ENCODE results near the gene PCCA.

PCCA gene

GRCh38 chr13:100128373-100128772, 39.5 kb downstream of the PCCA start:
- TF ChIP-seq ZNF8 (CRISPR knock-in tag; IDR thresholded peaks at IDR 0.05) (no peak), OSR1 (CRISPR knock-in tag; IDR thresholded peaks at IDR 0.05) (no peak), ISL1 (CRISPR knock-in tag; IDR thresholded peaks at IDR 0.05) (no peak), CSRNP3 (CRISPR knock-in tag; IDR thresholded peaks at IDR 0.05) (no peak), ZNF70 (CRISPR knock-in tag; IDR thresholded peaks at IDR 0.05) (no peak), CREB5 (CRISPR knock-in tag; IDR thresholded peaks at IDR 0.05; ENCODE audit: low read depth) (no peak), PPARA (CRISPR knock-in tag; IDR thresholded peaks at IDR 0.05; ENCODE audit: borderline replicate concordance) (no peak), RARB (CRISPR knock-in tag; IDR thresholded peaks at IDR 0.05) (no peak), ESRRG (CRISPR knock-in tag; IDR thresholded peaks at IDR 0.05) (no peak), ARNTL (CRISPR knock-in tag; IDR thresholded peaks at IDR 0.05; ENCODE audit: borderline replicate concordance, low read depth) (no peak), CSDC2 (CRISPR knock-in tag; IDR thresholded peaks at IDR 0.05) (no peak), PATZ1 (CRISPR knock-in tag; IDR thresholded peaks at IDR 0.05; ENCODE audit: borderline replicate concordance) (no peak), TOX (CRISPR knock-in tag; IDR thresholded peaks at IDR 0.05; ENCODE audit: borderline replicate concordance) (no peak), TCF4 (CRISPR knock-in tag; IDR thresholded peaks at IDR 0.05; ENCODE audit: borderline replicate concordance) (no peak), BACH2 (CRISPR knock-in tag; IDR thresholded peaks at IDR 0.05; ENCODE audit: borderline replicate concordance) (no peak), GLIS3 (CRISPR knock-in tag; IDR thresholded peaks at IDR 0.05) (no peak), POU6F1 (CRISPR knock-in tag; IDR thresholded peaks at IDR 0.05; ENCODE audit: borderline replicate concordance, low read depth) (no peak)
- peak; percentile 82 for ATAC-seq

- ATAC-seq: no peak
- no peak for TF ChIP-seq ARNTL (CRISPR knock-in tag; IDR thresholded peaks at IDR 0.05; ENCODE audit: borderline replicate concordance, low read depth)
- TF ChIP-seq OSR1 (CRISPR knock-in tag; IDR thresholded peaks at IDR 0.05): no peak
- no peak for TF ChIP-seq ESRRG (CRISPR knock-in tag; IDR thresholded peaks at IDR 0.05)
- no peak for TF ChIP-seq ZNF8 (CRISPR knock-in tag; IDR thresholded peaks at IDR 0.05)
- TF ChIP-seq TOX (CRISPR knock-in tag; IDR thresholded peaks at IDR 0.05; ENCODE audit: borderline replicate concordance): no peak
- TF ChIP-seq ZNF565 (CRISPR knock-in tag; conservative IDR thresholded peaks at IDR 0.05; ENCODE audit: low read depth): no peak
- TF ChIP-seq BACH2 (CRISPR knock-in tag; IDR thresholded peaks at IDR 0.05; ENCODE audit: borderline replicate concordance): no peak
- no peak for TF ChIP-seq TSHZ2 (CRISPR knock-in tag; IDR thresholded peaks at IDR 0.05)
- TF ChIP-seq CREB5 (CRISPR knock-in tag; IDR thresholded peaks at IDR 0.05; ENCODE audit: low read depth): no peak
- no peak for TF ChIP-seq POU6F1 (CRISPR knock-in tag; IDR thresholded peaks at IDR 0.05; ENCODE audit: borderline replicate concordance, low read depth)
- no peak for TF ChIP-seq CSRNP3 (CRISPR knock-in tag; IDR thresholded peaks at IDR 0.05)
- TF ChIP-seq ZNF70 (CRISPR knock-in tag; IDR thresholded peaks at IDR 0.05): no peak
- TF ChIP-seq PPARA (CRISPR knock-in tag; IDR thresholded peaks at IDR 0.05; ENCODE audit: borderline replicate concordance): no peak
- TF ChIP-seq ZC3H10 (CRISPR knock-in tag; IDR thresholded peaks at IDR 0.05): no peak
These were observed 39.9 kb downstream of the PCCA start for GRCh38 chr13:100128838-100129237.

Measured in SK-N-SH treated with all-trans-retinoic acid at 6 μM for 48 hours (cell line).